Measurements from ENCODE around the gene CAMK2N2. TPM values are rescaled to one million over a fixed set of nuclear protein-coding genes. Genes with fewer than 3 reads are reported as not detected.

The CAMK2N2 gene
- total RNA-seq (2012; rRNA removed) (not detected in 2 replicates), polyA plus RNA-seq (2012; rRNA removed) (0.29 and 0.34 TPM in 2 replicates), Bru-seq, nascent RNA (percentile 26 among the genes with signal in this experiment), BruChase-seq, experiment 1, labeled RNA remaining after a 6-hour chase (not detected), BruChase-seq, experiment 2, labeled RNA remaining after a 2-hour chase (percentile 26 among the genes with signal in this experiment)
- 0.40 and 0.69 TPM in 2 replicates for polyA plus RNA-seq (2012; cell fraction: cytosol; rRNA removed)
- 0.14 and 0.22 TPM in 2 replicates for polyA plus RNA-seq (2012; cell fraction: nucleus; rRNA removed; ENCODE audit: low replicate concordance)
- long read RNA-seq = 0 reads

DNA sequence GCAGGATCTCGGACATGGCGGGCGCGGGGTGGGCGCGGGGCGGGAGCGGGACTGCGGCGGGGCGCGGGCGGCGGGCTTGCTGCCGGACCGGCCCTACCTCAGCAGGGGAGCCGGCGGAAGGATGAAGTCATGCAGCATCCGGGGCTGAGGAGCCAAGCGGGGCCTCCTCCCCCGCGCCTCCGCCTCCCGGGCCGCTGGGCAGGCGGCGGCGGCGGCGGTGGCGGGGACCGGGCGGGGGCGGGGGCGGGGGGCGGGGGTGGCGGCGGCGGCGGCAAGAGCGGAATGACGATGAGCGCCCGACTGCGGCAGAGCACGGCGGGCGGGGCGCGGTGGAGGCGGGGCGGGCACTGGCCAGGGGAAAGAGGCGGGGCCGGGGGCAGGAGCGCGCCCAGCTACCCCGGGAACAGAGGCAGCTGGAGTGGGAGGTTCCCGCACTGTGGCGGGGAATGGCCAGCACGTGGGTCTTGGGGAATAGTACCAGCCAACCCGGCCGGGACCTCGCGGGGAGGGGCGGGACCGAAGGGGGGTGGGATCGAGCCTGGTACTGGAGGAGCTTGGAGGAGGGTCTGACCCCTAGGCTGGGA is at the start of gene CAMK2N2:
Gene CAMK2N2, minus strand, starts transcription at position 284 of the 584 bp plus-strand sequence. Its CDS starts 268 bp downstream, at position 16.
- Histone ChIP-seq H3K18ac (ENCODE audit: low read depth, low read length) (no peak within 1 kb of the TSS), H3K9me1 (ENCODE audit: insufficient read depth, low read length) (no peaks in the 10 kb centered on the region), H3K27ac (ENCODE audit: insufficient read depth, low read length) (no peak within 1 kb of the TSS; the same call in 1 of the 2 replicates), H3K14ac (replicated peaks; ENCODE audit: low read depth, low read length) (no peak within 1 kb of the TSS), H3K9ac (ENCODE audit: low read depth, low read length) (no peak within 1 kb of the TSS), H3K4me3 (ENCODE audit: insufficient read depth, low read depth, low read length) (peak within 1 kb of the TSS; percentile 55), H3K9me3 (ENCODE audit: control insufficient read depth, insufficient read depth, low read length) (no peaks in the 10 kb centered on the region), H3K79me1 (ENCODE audit: low read depth in 1 of 2, low read length in 2 of 2) (no peaks in the 10 kb centered on the region), H2AFZ (replicated peaks; ENCODE audit: low read length, poor library complexity) (peak within 1 kb of the TSS; percentile 88), H3K36me3 (ENCODE audit: control insufficient read depth, insufficient read depth, low read length) (0 out of 2 replicates have a peak, but pooled peaks cover 2% of the 10 kb centered on the region), H4K8ac (ENCODE audit: low read depth in 2 of 2, low read length in 2 of 2) (no peak within 1 kb of the TSS), H3K4me1 (ENCODE audit: control insufficient read depth, insufficient read depth, low read length) (peaks cover 2% of the 10 kb centered on the region; the same call in 1 of the 2 replicates), H3K4me2 (ENCODE audit: low read depth, low read length) (peak within 1 kb of the TSS; percentile 80), H3K27me3 (ENCODE audit: control insufficient read depth, insufficient read depth, low read length) (peaks cover 37% of the 10 kb centered on the region), H3K23ac (ENCODE audit: low read depth, low read length) (peak within 1 kb of the TSS; percentile 82; the same call in 1 of the 2 replicates), H2BK120ac (ENCODE audit: low read depth, low read length) (no peak within 1 kb of the TSS), H4K5ac (ENCODE audit: low read depth, low read length) (no peak within 1 kb of the TSS), H2AK9ac (replicated peaks; ENCODE audit: low read depth, low read length, poor library complexity) (no peak within 1 kb of the TSS), H2BK15ac (ENCODE audit: low read depth, low read length) (no peak within 1 kb of the TSS), H4K91ac (ENCODE audit: insufficient read depth, low read depth, low read length) (no peak within 1 kb of the TSS), H3K56ac (ENCODE audit: extremely low read depth, insufficient read depth, low read length) (no peak within 1 kb of the TSS), H2BK5ac (ENCODE audit: low read depth, low read length, poor library complexity, severe bottlenecking) (no peak within 1 kb of the TSS), H4K20me1 (ENCODE audit: insufficient read depth, low read length) (peaks cover 8% of the 10 kb centered on the region), H2AK5ac (ENCODE audit: low read depth, low read length) (no peak within 1 kb of the TSS), H2BK20ac (ENCODE audit: low read depth, low read length) (no peak within 1 kb of the TSS), H3K4ac (ENCODE audit: low read depth, low read length) (no peak within 1 kb of the TSS)
- ATAC-seq (ENCODE audit: low read depth) (peak; percentile 84), DNase-seq (peak; percentile 47)
- intact Hi-C loops (cut with micrococcal nuclease) = no loop called here
- TF ChIP-seq CHD1 (IDR thresholded peaks at IDR 0.05; ENCODE audit: low read depth, low read length) (no peak), FOS (IDR thresholded peaks at IDR 0.05; ENCODE audit: low read depth, low read length) (no peak), MAZ (IDR thresholded peaks at IDR 0.05; ENCODE audit: borderline replicate concordance, low read depth, low read length) (no peak; the same call in 1 of the 2 replicates), MXI1 (IDR thresholded peaks at IDR 0.05; ENCODE audit: borderline replicate concordance, low read depth, low read length) (0 out of 2 replicates have a peak, but pooled peaks have one; percentile 22), USF2 (IDR thresholded peaks at IDR 0.05; ENCODE audit: low read depth, low read length) (peak; percentile 28; the same call in 1 of the 2 replicates), SMC3 (IDR thresholded peaks at IDR 0.05; ENCODE audit: low read depth, low read length) (no peak), RAD21 (IDR thresholded peaks at IDR 0.05; ENCODE audit: low read length) (no peak), CEBPB (IDR thresholded peaks at IDR 0.05; ENCODE audit: low read depth, low read length) (no peak), NFE2L2 (IDR thresholded peaks at IDR 0.05; ENCODE audit: low read depth, low read length) (no peak), POLR2A (IDR thresholded peaks at IDR 0.05; ENCODE audit: low read depth, low read length) (no peak)
- TF ChIP-seq, protein P1, sequence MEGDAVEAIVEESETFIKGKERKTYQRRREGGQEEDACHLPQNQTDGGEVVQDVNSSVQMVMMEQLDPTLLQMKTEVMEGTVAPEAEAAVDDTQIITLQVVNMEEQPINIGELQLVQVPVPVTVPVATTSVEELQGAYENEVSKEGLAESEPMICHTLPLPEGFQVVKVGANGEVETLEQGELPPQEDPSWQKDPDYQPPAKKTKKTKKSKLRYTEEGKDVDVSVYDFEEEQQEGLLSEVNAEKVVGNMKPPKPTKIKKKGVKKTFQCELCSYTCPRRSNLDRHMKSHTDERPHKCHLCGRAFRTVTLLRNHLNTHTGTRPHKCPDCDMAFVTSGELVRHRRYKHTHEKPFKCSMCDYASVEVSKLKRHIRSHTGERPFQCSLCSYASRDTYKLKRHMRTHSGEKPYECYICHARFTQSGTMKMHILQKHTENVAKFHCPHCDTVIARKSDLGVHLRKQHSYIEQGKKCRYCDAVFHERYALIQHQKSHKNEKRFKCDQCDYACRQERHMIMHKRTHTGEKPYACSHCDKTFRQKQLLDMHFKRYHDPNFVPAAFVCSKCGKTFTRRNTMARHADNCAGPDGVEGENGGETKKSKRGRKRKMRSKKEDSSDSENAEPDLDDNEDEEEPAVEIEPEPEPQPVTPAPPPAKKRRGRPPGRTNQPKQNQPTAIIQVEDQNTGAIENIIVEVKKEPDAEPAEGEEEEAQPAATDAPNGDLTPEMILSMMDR (conservative IDR thresholded peaks at IDR 0.05; ENCODE audit: low read depth, low read length) = no peak
- ChIA-PET POLR2A (ENCODE audit: unreplicated experiment) (no interaction called here), CTCF (interaction anchor here (1.1 kb wide), 1 partner anchor 366 kb away, joined by 3 read pairs; no protein-coding TSS in a partner anchor)
- WGBS, 2 experiments (ENCODE audit: extremely low coverage in 2 of 2, insufficient read length in 1 of 2) = 1% methylated on average over 30 of the region's 67 CpGs; no CpG with 5 or more reads in 1 of the 2 experiments
- no TSS peak for BruUV-seq (replicated peaks)
- in situ Hi-C loops (cut with MboI; ENCODE audit: low sequenced_read_pairs) = loop anchor here (25.0 kb wide), 1 partner anchor 799 kb away; no protein-coding TSS in a partner anchor
- dilution Hi-C loops (cut with HindIII; ENCODE audit: low sequenced_read_pairs, unreplicated experiment) = no loop called here

All from IMR-90 (cell line).